ENCODE data around the gene HTRA3. TPM values are rescaled to one million over a fixed set of nuclear protein-coding genes. Genes with fewer than 3 reads are reported as not detected.

The HTRA3 gene
- total RNA-seq, 1 experiment from 2014 or later = 2.8 TPM

GRCh38 chr4:8244001-8244757 lies 25.4 kb upstream of the HTRA3 start:
- H3K9ac ChIP-seq (ENCODE audit: low read length) = no peak overlapping the region
- POLR2A ChIA-PET (ENCODE audit: unreplicated experiment) = no interaction called here
- DNase-seq (no peak), ATAC-seq (no peak)
- no peaks in the 10 kb centered on the region for H3K9me3 ChIP-seq (ENCODE audit: low read length)
- no peaks in the 10 kb centered on the region for H3K9me2 ChIP-seq (replicated peaks; ENCODE audit: low read length)
- no peaks in the 10 kb centered on the region for H3F3A ChIP-seq (ENCODE audit: low read length, unreplicated experiment)
- H3K4me3 ChIP-seq (ENCODE audit: low read length) = no peak overlapping the region
- intact Hi-C loops (cut with micrococcal nuclease) = no loop called here
- CTCF ChIA-PET = no interaction called here
- no peak overlapping the region for H2AFZ ChIP-seq (ENCODE audit: low read length)
- H3K36me3 ChIP-seq (ENCODE audit: low read depth, low read length) = no peaks in the 10 kb centered on the region
- no peak overlapping the region for H3K4me2 ChIP-seq (ENCODE audit: low read length)
- no peaks in the 10 kb centered on the region for H4K20me1 ChIP-seq (ENCODE audit: low read length)
- peaks cover 16% of the 10 kb centered on the region for H3K4me1 ChIP-seq (ENCODE audit: insufficient read depth, low read length)
- TF ChIP-seq EZH2phosphoT487 (IDR thresholded peaks at IDR 0.05; ENCODE audit: borderline replicate concordance, low read length) (no peak), CTCF (conservative IDR thresholded peaks at IDR 0.05; ENCODE audit: low read depth, low read length) (no peak), EZH2 (IDR thresholded peaks at IDR 0.05; ENCODE audit: low read length, unreplicated experiment) (no peak)
- H3K79me2 ChIP-seq (ENCODE audit: low read length) = no peaks in the 10 kb centered on the region
- no peaks in the 10 kb centered on the region for H3K27me3 ChIP-seq (ENCODE audit: low read length)
- no peak overlapping the region for H3K27ac ChIP-seq (ENCODE audit: low read length)
- BruUV-seq (replicated peaks) = no TSS peak

GRCh38 chr4:8244931-8245460 lies 24.6 kb upstream of the HTRA3 start:
- intact Hi-C loops (cut with micrococcal nuclease) = no loop called here
- Histone ChIP-seq H2AFZ (ENCODE audit: low read length) (no peak overlapping the region), H3K4me1 (ENCODE audit: insufficient read depth, low read length) (peaks cover 16% of the 10 kb centered on the region), H3K9me3 (ENCODE audit: low read length) (no peaks in the 10 kb centered on the region), H3K4me2 (ENCODE audit: low read length) (no peak overlapping the region), H3K9me2 (replicated peaks; ENCODE audit: low read length) (no peaks in the 10 kb centered on the region), H3F3A (ENCODE audit: low read length, unreplicated experiment) (no peaks in the 10 kb centered on the region), H4K20me1 (ENCODE audit: low read length) (no peaks in the 10 kb centered on the region), H3K27me3 (ENCODE audit: low read length) (no peaks in the 10 kb centered on the region), H3K9ac (ENCODE audit: low read length) (no peak overlapping the region), H3K36me3 (ENCODE audit: low read depth, low read length) (no peaks in the 10 kb centered on the region), H3K27ac (ENCODE audit: low read length) (no peak overlapping the region), H3K79me2 (ENCODE audit: low read length) (no peaks in the 10 kb centered on the region), H3K4me3 (ENCODE audit: low read length) (no peak overlapping the region)
- no peak for DNase-seq
- TF ChIP-seq CTCF (conservative IDR thresholded peaks at IDR 0.05; ENCODE audit: low read depth, low read length) (no peak), EZH2phosphoT487 (IDR thresholded peaks at IDR 0.05; ENCODE audit: borderline replicate concordance, low read length) (no peak), EZH2 (IDR thresholded peaks at IDR 0.05; ENCODE audit: low read length, unreplicated experiment) (no peak)
- no TSS peak for BruUV-seq (replicated peaks)
- ChIA-PET POLR2A (ENCODE audit: unreplicated experiment) (no interaction called here), CTCF (no interaction called here)
- no peak for ATAC-seq
